OCI-LY7 (cell line): ENCODE results near the gene SLC39A3.

Source experiments
- EZH2phosphoT487 ChIP-seq: fragments of 200-600 bp; sonication (generic); IDR thresholded peaks from 2 replicates; pipeline ENCODE4 v1.6.1; 2018; ENCODE audit warnings: low read depth, borderline replicate concordance, mild to moderate bottlenecking, mixed run types, antibody characterized with exemption, low read length, moderate library complexity, mixed read lengths
- TF ChIP-seq, protein P1 (sequence below): fragments of 200-600 bp; sonication (generic); conservative IDR thresholded peaks from 2 replicates; pipeline ENCODE4 v1.5.1; 2014; ENCODE audit warnings: mild to moderate bottlenecking, antibody characterized with exemption, low read length, moderate library complexity, mixed read lengths

DNA sequence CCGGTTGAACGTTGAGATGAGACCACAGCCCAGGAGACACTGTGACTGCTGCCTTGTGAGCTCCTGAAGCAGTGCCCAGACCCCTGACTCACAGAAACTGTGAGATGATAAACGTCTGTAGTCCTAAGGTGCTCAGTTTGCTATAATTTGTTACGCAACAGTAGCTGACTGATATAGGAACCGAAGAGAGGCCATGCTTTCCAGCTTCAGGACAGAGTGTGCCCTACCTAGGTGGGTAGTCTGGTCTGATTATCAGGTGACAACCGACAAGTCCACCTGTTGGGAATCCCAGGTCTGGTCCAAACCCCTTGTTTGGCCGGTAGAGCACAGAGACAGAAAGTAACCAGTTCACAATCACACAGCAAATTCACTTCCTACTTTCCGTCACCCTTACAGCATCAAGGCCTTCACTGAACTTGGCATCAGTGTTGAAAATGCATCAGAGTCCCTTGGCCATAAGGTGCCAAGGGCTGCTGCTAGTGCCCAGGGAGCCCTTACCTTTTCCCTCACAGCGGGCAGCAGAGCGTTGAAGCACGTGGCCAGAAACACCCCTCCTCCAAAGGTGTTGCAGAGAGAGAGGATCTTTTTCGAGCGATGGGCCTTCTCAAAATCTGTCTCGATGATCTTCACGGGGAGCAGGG lies 3.1 kb downstream of the SLC39A3 start:
- no peak for TF ChIP-seq EZH2phosphoT487
- TF ChIP-seq, protein P1, sequence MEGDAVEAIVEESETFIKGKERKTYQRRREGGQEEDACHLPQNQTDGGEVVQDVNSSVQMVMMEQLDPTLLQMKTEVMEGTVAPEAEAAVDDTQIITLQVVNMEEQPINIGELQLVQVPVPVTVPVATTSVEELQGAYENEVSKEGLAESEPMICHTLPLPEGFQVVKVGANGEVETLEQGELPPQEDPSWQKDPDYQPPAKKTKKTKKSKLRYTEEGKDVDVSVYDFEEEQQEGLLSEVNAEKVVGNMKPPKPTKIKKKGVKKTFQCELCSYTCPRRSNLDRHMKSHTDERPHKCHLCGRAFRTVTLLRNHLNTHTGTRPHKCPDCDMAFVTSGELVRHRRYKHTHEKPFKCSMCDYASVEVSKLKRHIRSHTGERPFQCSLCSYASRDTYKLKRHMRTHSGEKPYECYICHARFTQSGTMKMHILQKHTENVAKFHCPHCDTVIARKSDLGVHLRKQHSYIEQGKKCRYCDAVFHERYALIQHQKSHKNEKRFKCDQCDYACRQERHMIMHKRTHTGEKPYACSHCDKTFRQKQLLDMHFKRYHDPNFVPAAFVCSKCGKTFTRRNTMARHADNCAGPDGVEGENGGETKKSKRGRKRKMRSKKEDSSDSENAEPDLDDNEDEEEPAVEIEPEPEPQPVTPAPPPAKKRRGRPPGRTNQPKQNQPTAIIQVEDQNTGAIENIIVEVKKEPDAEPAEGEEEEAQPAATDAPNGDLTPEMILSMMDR: no peak
